ENCODE measurements around the gene RPH3AL.

Gene RPH3AL

GRCh38 chr17:164303-165235, 188.0 kb downstream of the RPH3AL start:
- DNase-seq, result peak; percentile 75

GRCh38 chr17:163514-164098, 189.0 kb downstream of the RPH3AL start:
- Histone ChIP-seq H3K27me3 (ENCODE audit: insufficient read depth, low read depth, severe bottlenecking) (no peaks in the 10 kb centered on the region), H3K4me3 (ENCODE audit: low read depth, low read length) (no peak overlapping the region), H3K27ac (no peak overlapping the region), H3K9me3 (ENCODE audit: severe bottlenecking) (no peaks in the 10 kb centered on the region), H3K36me3 (peaks cover 29% of the 10 kb centered on the region)
- TF ChIP-seq CTCF (IDR thresholded peaks at IDR 0.05; ENCODE audit: low read depth, low read length), result no peak
- no peak for DNase-seq

More at GRCh38 chr17:164303-165235, 188.0 kb downstream of the RPH3AL start:
- Histone ChIP-seq H3K4me3 (ENCODE audit: low read depth, low read length) (no peak overlapping the region), H3K27ac (peak overlapping the region; percentile 8; the same call in 1 of the 2 replicates), H3K9me3 (ENCODE audit: severe bottlenecking) (no peaks in the 10 kb centered on the region), H3K36me3 (peaks cover 31% of the 10 kb centered on the region), H3K27me3 (ENCODE audit: insufficient read depth, low read depth, severe bottlenecking) (no peaks in the 10 kb centered on the region)
- TF ChIP-seq CTCF (IDR thresholded peaks at IDR 0.05; ENCODE audit: low read depth, low read length), result peak; percentile 86

GRCh38 chr17:162689-163088, 189.9 kb downstream of the RPH3AL start:
- Histone ChIP-seq H3K27me3 (ENCODE audit: insufficient read depth, low read depth, severe bottlenecking) (no peaks in the 10 kb centered on the region), H3K9me3 (ENCODE audit: severe bottlenecking) (no peaks in the 10 kb centered on the region), H3K36me3 (peaks cover 36% of the 10 kb centered on the region), H3K4me3 (ENCODE audit: low read depth, low read length) (no peak overlapping the region), H3K27ac (no peak overlapping the region)
- DNase-seq, result no peak
- TF ChIP-seq CTCF (IDR thresholded peaks at IDR 0.05; ENCODE audit: low read depth, low read length), result no peak
